Caki2 (cell line): Measurements from ENCODE around the gene TMEM25. TPM values are rescaled to one million over a fixed set of nuclear protein-coding genes. Genes with fewer than 3 reads are reported as not detected.

Source experiments
- DNase-seq: peaks from one replicate; pipeline ENCODE4 v3.0.0-alpha.2; 2015; ENCODE audit warnings: low read depth
- in situ Hi-C: cut with HindIII; loops from 2 replicates; pipeline ENCODE4 v1.10.0; 2016; ENCODE audit warnings: low sequenced_read_pairs, low pct_unique_long_range_greater_than_20kb, mixed read lengths
- total RNA-seq: library from RNA; depleted of rRNA; stranded (reverse); fragments of >200 nt; shearing (Covaris generic); gene quantifications from 2 replicates; pipeline ENCODE4 v1.2.3, GENCODE V29; 2014; ENCODE audit warnings: low replicate concordance

TMEM25 gene
- total RNA-seq, 1 experiment from 2014 or later: 7.9 TPM

- DNase-seq: no peak
- in situ Hi-C loops: no loop called here
These were observed 1.3 kb upstream of the TMEM25 start for GRCh38 chr11:118529584-118530175.

GRCh38 chr11:118530180-118530682 is 761 bp upstream of the TMEM25 start:
- in situ Hi-C loops: no loop called here
- DNase-seq: peak; percentile 8

DNA sequence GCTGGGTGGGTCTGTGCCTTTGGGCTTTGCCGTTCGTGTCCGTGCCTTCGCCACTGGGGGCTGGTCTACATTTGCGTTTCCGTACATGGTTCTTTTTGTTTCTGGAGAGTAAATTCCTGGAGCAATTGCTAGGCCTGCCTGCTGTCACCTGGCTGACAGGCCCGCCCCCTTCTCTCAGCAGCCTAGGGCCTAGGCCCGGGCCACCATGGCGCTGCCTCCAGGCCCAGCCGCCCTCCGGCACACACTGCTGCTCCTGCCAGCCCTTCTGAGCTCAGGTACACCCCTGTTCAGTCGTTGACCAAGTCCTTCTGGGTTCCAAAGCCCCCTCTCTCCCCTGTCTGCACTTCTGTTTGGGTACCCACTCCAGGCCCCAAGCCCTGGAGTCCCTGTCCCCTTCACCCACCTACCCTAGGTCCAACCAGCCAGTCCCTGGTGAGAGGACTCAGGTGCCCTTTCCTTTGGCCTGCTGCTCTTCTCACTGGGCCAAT is 649 bp downstream of the TMEM25 start:
- DNase-seq: no peak
- in situ Hi-C loops: no loop called here

GRCh38 chr11:118532091-118532490 is 1.1 kb downstream of the TMEM25 start:
- no peak for DNase-seq
- in situ Hi-C loops: no loop called here

DNA sequence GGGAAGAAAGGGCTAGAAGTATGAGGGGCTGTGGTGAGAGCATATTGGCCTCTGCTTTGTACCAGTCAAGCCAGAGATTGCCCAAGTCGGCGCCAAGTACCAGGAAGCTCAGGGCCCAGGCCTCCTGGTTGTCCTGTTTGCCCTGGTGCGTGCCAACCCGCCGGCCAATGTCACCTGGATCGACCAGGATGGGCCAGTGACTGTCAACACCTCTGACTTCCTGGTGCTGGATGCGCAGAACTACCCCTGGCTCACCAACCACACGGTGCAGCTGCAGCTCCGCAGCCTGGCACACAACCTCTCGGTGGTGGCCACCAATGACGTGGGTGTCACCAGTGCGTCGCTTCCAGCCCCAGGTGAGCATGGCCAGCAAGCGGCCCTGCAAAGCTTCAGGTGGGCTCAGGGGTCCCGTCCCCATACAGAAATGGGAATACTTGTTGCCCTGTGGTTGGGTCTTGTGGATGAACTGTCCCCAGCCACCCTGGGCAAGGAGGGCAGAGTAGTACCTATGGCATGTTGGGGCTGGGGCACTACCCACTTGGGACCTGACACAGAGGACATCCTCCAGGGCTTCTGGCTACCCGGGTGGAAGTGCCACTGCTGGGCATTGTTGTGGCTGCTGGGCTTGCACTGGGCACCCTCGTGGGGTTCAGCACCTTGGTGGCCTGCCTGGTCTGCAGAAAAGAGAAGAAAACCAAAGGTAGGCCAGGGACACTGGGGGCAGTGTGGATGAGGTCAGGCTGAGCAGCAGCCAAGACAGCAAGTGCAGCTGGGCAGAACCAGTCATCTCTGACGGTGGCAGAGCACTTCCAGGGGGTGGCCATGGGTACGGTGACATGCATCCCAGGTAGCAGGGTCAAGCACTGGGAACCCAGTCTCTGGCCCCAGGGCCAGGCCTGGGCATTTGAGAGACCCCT is 2.1 kb downstream of the TMEM25 start:
- DNase-seq: no peak
- in situ Hi-C loops: no loop called here

DNA sequence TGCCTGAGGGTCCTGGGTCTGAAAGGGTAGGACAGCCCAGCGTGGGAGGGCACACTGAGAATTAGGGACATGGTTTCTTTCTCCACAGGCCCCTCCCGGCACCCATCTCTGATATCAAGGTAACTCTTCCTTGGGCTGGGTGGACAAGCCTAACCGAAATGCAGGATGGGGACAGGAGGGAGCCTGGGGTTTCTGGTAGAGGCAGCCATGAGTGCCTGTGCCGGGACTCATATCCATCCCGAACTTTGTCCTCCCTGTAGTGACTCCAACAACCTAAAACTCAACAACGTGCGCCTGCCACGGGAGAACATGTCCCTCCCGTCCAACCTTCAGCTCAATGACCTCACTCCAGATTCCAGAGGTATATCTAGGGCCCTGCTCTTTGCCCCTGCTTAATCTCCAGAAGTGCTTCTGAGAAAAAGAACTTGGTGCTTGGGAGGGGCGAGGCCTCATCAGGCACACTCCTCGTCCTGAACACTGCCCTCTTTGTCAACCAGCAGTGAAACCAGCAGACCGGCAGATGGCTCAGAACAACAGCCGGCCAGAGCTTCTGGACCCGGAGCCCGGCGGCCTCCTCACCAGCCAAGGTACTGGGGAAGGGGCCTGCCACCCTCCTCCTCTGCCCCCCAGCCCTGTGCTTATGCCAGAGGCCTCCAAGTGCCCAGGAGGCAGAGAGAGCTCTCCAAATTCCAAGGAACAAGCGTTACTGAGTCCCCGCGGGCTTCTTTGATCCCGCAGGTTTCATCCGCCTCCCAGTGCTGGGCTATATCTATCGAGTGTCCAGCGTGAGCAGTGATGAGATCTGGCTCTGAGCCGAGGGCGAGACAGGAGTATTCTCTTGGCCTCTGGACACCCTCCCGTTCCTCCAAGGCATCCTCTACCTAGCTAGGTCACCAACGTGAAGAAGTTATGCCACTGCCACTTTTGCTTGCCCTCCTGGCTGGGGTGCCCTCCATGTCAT is 3.1 kb downstream of the TMEM25 start:
- no peak for DNase-seq
- in situ Hi-C loops: no loop called here

- no peak for DNase-seq
- in situ Hi-C loops: no loop called here
These were observed 4.3 kb downstream of the TMEM25 start for GRCh38 chr11:118535261-118535660.

DNA sequence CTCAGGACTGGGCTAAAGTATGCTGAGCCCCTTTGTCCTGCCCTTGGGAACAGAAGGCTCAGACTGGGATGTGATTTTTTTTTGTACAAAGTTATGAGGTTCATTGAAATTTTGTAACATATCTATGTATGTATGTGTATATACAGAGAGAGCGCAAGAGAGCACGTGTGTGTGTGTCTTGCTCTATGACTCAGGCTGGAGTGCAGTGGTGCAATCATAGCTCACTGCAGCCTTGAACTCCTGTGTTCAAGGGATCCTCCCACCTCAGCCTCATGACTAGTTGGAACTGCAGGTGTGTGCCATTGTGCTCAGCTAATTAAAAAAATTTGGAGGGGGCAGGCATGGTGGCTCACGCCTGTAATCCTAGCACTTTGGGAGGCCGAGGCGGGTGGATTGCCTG is 5.7 kb downstream of the TMEM25 start:
- no peak for DNase-seq
- in situ Hi-C loops: no loop called here

DNA sequence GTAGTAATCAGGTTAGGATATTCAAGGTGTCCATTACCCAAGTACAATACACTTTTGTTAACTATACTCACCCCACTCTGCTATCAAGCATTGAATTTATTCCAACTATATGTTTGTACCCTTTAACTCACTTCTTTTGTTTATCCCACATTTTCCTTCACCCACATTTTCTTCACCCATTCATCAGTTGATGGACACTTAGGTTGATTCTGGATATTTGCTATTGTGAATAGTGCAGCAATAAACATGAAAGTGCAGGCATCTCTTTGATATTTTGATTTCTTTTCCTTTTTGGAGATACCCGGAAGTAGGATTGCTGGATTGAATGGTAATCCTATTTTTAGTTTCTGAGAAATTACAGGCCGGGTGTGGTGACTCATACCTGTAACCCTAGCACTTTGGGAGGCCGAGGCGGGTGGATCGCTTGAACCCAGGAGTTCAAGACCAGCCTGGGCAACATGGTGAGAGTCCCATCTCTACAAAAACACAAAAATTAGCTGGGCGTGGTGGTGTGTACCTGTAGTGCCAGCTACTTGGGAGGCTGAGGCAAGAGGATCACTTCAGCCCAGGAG is 6.5 kb downstream of the TMEM25 start:
- DNase-seq: no peak
- in situ Hi-C loops: no loop called here

DNA sequence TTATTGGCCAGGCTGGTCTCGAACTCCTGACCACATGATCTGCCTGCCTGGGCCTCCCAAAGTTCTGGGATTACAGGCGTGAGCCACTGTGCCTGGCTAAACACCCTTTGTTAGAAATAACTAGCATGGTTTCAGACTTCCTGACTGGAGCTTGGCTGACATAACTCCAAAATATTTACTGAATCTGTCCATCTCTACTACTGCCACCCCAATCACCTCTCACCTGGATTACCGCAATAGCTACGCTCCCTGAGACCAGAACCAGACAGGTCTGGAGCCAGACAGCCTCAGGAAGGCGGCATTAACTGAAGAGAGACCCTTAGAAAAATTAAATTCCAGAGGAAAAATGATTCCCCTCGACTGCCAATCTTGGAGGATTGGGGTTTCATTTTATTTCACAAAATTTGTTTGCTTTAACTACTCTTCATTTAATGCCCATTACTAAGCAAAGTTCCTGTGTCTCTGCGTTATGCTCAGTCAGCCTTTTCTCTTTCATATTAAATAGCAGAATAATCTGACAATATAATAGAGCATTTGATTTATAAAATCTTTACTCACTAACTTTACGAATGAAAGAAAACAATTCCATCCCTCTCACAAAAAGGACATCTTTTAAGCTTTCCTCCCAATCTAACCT is 13.1 kb downstream of the TMEM25 start:
- no peak for DNase-seq
- in situ Hi-C loops: no loop called here

- DNase-seq: no peak
- in situ Hi-C loops: no loop called here
These were observed 13.6 kb downstream of the TMEM25 start for GRCh38 chr11:118544647-118545010.

- no peak for DNase-seq
- in situ Hi-C loops: no loop called here
These were observed 14.5 kb downstream of the TMEM25 start for GRCh38 chr11:118545533-118545932.

- in situ Hi-C loops: no loop called here
These were observed 16.1 kb downstream of the TMEM25 start for GRCh38 chr11:118547132-118547531.

GRCh38 chr11:118552341-118552740 is 21.3 kb downstream of the TMEM25 start:
- in situ Hi-C loops: no loop called here

More at GRCh38 chr11:118547132-118547531, 16.1 kb downstream of the TMEM25 start:
- no peak for DNase-seq

DNA sequence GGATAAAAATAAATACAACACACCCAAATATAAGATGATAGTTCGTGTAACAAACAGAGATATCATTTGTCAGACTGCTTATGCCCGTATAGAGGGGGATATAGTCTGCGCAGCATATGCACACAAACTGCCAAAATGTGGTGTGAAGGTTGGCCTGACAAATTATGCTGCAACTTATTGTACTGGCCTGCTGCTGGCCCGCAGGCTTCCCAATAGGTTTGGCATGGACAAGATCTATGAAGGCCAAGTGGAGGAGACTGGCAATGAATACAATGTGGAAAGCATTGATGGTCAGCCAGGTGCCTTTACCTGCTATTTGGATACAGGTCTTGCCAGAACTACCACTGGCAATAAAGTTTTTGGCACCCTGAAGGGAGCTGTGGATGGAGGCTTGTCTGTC is 29.8 kb downstream of the TMEM25 start:
- in situ Hi-C loops: no loop called here
- DNase-seq: no peak

More at GRCh38 chr11:118552341-118552740, 21.3 kb downstream of the TMEM25 start:
- no peak for DNase-seq

DNA sequence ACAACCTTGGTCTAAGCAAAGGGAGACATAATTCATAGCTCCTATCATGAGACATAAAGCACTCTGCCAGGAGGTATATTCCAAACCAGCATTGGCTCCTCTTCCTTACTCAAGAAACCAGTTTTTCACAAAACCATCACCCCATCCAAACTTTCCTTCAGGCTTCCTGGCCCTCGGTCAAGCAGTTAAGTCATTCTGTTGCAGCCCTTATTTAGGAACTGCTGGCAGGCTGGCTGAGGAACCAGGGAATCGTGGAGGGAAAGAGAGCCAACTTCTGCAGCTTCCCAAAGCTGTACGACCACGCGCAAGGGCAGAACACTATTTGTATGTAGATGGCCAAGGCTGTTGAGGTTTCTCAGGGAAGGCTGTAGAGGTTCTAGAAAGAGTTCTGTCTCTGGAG is 34.1 kb downstream of the TMEM25 start:
- DNase-seq: no peak
- in situ Hi-C loops: no loop called here

DNA sequence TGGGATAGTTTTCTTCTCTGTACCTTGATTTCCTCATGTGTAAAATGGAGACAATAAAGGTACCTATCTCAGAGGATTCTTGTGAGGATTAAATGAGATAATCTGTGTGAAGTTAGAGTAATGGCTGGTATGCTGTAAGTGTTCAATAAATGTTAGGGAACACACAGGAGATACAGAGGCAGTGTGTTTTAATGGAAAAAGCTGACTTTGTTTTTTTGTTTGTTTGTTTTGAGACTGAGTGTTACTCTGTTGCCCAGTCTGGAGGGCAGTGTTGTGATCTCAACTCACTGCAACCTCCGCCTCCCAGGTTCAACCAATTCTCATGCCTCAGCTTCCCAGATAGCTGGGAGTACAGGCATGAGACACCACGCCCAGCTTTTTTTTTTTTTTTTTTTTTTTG is 38.7 kb downstream of the TMEM25 start:
- in situ Hi-C loops: no loop called here
- no peak for DNase-seq

DNA sequence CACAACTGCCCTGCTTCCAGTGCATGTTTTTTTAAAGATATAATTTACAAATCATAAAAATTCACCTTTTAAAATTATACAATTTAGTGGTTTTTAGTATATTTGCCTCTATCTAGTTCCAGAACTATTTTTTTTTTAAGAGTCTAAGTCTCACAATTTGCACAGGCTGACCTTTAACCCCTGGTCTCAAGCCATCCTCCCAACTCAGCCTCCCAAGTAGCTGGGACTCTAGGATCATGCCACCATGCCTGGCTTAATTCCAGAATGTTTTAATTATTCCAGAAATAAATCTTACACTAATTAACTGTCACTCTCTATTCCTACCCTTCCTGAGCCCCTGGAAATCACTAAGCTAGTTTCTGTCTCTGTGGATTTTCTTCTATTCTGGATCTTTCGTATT is 39.8 kb downstream of the TMEM25 start:
- DNase-seq: no peak
- in situ Hi-C loops: no loop called here
